GM18867 (cell line): ENCODE measurements around the gene POLR2E.
A peak's percentile ranks its signal among the peaks of the same experiment; 100 is the strongest.

Experiments used
- ATAC-seq: cut with Tn5 transposase; IDR thresholded peaks from one replicate; pipeline ENCODE4 v1.9.1; 2021; ENCODE audit warnings: mild to moderate bottlenecking, moderate library complexity; ENCODE audit not compliant: unreplicated experiment

The POLR2E gene

DNA sequence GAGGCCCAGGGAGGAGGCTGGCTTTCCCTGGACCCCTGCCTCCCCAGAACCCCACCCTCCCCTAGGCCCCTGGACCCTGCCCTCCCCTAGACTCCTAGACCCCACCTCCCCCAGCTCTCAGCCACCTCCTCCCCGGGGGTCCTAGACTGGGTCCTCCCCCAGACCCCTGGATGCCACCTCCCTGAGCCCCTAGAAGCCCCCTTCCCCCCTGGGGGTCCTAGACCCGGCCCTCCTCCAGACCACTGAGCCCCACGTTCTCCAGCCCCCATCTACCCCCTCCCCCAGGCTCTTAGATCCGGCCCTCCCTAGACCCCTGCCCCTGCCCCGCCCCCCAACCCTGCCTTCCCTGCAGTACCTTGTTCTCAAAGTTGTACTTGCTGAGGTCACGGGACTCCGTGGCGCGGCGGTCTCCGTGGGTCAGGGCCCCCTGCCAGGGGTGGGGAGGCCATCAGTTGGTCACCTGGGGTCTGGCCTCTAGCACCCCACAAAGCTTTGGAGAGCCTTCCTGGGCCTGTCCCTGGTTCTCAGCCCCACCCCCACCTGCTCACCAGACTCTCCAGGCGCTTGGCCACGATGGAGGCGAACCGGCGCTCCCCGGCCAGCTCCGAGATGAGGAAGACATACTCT lies 16.6 kb upstream of the POLR2E start:
- ATAC-seq: no peak

DNA sequence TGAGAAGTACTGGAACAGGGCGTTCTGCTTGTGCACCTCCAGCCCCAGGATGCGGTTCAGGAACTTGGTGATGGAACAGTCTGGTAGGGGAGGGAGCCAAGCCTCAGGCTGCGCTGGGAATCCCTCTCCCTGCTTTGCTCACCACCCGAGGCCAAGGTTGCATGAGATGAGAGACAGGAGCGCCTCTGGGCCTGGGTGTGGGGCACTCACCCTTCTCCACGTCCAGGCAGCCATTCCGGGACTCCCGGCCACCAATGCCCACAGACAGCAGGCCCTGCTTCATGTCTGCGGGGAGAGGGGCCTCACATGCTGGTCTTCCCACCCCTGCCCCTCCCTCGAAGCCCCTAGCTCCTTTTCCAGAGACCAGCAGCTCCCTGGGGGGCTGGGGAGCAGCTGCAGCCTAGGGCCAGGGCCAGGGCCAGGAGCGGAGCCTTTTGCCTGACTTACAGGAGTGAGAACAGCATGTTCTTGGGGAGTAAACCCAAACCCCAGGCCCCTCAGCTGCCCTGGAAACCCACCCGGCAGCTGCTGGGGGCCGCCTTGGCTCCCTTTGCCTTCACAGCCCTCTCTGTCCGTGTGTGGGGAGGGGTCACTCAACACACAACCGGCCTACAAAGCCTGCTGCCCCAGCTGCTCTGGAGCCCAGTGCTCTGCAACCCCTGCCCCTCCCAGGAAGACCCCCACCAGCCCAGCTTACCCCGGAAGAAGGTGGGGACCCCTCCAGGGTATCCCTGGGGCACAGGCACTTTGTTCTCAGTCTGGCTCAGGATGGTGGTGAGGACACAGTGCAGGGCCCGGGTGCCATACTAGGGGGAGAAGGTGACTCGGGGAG lies 15.8 kb upstream of the POLR2E start:
- no peak for ATAC-seq

- ATAC-seq: no peak
Measured at GRCh38 chr19:1109697-1110671, 14.8 kb upstream of the POLR2E start.

DNA sequence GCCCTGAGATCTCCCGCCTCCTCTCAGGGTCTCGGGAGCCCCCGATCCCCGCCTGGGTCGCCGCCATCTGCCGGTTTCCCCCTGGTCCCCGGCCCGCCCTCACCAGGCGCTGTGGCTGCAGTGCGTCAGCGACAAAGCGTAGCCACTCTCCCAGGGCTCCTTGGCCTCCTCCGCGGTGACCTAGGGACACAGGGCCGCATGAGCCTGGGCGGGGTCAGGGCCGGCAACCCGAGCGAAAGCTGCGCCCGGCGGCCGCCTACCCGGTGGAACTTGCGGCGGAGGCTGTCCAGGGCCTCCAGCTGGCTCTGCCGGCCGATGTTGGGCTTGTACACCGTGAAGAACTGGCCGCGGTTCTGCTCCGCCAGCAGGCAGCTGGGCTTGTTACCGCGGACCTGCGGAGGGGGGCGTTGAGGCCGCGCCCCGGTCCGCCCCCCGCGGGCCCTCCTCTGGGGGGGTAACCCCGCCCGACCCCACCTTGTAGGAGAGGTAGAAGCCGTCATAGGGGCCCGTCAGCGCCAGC lies 13.9 kb upstream of the POLR2E start:
- ATAC-seq: no peak

DNA sequence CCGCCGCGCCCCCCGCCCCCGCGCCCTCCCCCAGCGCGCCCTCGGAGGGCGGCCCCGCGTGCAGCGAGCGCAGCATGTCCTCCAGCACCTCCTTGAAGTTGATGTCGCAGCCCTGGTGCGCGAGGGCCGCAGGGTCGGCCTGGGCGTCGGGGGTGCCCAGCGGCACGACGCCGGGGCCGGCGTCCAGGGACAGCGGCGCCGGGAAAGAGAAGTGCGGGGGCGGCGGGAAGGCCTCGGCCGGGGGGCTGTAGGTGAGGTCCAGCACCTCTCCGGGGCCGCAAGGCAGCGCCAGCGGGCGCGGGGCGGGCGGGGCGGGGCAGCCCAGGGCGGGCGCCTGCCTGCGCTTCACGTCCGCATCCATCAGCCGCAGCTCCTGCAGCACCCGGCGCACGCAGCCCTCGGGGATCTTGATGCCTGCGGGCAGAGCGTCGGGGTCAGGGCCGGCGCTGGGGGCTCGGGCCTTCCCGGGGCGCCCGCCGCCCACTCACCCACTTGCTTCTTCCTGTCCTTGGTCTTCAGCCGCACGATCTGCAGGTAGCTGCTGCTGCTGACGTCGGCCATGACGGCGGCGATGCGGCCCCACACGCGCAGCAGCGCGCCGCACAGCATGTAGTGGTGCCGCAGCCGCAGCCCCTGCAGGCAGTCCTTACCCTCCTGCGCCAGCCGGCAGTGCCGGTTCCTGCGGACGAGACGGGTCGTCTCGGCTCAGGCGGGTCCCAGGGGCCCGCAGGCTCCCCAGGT lies 13.3 kb upstream of the POLR2E start:
- ATAC-seq: no peak

- ATAC-seq: no peak
Measured at GRCh38 chr19:1107661-1108261, 12.6 kb upstream of the POLR2E start.

- no peak for ATAC-seq
Measured at GRCh38 chr19:1106841-1107660, 11.9 kb upstream of the POLR2E start.

- ATAC-seq: no peak
Measured at GRCh38 chr19:1105873-1106840, 11.0 kb upstream of the POLR2E start.

DNA sequence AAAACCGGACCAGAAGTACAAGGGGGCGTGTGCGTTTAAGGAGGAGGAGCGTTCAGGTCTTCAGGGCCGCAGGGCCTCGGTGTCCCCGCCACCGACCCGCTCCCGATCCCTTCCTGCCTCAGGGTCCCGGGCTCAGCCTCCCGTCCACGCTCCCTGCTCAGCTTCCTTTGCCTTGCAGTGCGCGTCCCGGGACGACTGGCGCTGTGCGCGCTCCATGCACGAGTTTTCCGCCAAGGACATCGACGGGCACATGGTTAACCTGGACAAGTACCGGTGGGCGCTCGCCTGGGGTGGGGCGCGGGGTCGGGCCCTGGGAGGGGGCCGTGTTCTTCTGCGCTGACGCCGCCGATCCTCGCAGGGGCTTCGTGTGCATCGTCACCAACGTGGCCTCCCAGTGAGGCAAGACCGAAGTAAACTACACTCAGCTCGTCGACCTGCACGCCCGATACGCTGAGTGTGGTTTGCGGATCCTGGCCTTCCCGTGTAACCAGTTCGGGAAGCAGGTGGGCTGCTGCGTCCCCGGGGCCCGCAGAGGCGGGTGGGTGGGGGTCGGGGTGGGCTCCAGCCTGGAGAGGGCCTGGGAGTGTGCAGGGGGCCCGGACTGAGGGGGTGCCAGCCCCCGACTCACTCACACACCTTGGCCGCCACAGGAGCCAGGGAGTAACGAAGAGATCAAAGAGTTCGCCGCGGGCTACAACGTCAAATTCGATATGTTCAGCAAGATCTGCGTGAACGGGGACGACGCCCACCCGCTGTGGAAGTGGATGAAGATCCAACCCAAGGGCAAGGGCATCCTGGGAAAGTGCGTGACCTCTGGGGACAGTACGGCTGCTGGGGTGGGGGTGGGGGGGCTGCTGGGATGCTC lies 10.1 kb upstream of the POLR2E start:
- no peak for ATAC-seq

GRCh38 chr19:1104311-1105007 lies 9.3 kb upstream of the POLR2E start:
- ATAC-seq: peak; percentile 33

- ATAC-seq: peak; percentile 72
Measured at GRCh38 chr19:1103708-1104310, 8.6 kb upstream of the POLR2E start, which contains the start of gene GPX4. GPX4 (plus strand) TSS chr19:1103994; CDS start chr19:1104044, 50 bp downstream.

DNA sequence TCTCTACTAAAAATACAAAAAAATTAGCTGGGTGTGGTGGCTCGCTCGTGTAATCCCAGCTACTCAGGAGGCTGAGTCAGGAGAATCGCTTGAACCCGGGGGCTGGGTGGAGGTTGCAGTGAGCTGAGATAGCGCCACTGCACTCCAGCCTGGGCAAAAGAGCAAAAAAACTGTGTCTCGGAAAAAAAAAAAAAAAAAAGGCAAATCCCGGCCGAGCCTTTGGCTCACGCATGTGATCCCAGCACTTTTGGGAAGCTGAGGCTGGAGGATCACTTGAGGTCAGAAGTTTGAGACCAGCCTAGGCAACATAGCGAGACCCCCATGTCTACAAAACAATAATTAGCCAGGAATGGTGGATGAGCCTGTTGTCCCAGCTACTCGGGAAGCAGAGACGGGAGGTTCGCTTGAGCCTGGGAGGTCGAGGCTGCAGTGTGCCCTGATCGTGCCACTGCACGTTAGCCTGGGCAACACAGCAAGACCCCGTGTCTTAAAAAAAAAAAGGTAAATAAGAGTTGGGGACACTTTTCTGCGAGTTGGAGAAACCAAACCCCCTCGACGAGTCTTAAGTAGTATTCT lies 8.0 kb upstream of the POLR2E start:
- ATAC-seq: no peak

- no peak for ATAC-seq
Measured at GRCh38 chr19:1102407-1103131, 7.4 kb upstream of the POLR2E start.

- ATAC-seq: no peak
Measured at GRCh38 chr19:1101337-1101698, 6.1 kb upstream of the POLR2E start.
